ENCODE data around the gene TMPRSS11A.
A peak's percentile ranks its signal among the peaks of the same experiment; 100 is the strongest.

TMPRSS11A gene, protein sequence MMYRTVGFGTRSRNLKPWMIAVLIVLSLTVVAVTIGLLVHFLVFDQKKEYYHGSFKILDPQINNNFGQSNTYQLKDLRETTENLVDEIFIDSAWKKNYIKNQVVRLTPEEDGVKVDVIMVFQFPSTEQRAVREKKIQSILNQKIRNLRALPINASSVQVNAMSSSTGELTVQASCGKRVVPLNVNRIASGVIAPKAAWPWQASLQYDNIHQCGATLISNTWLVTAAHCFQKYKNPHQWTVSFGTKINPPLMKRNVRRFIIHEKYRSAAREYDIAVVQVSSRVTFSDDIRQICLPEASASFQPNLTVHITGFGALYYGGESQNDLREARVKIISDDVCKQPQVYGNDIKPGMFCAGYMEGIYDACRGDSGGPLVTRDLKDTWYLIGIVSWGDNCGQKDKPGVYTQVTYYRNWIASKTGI

DNA sequence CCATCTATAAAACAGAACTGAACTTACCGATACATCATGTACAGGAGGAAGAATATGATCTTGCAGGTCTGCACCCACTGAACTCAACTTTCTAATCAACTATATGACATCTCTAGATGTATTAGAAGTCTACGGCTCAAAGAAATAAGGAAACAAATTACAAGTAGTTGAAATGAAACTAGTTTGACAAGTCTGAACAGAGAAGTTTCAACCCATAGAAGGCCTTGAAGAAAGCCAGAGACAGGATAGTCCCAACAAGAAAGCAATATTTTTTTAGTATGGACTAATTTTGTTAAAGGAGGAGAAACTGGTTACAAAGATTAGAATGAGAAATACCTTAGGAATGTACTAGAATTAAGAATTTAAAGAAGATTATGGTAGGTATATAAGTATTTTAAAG lies at the start of gene TMPRSS11A:
Gene TMPRSS11A, minus strand, starts transcription at position 138 of the 400 bp plus-strand sequence. Its CDS starts 100 bp downstream, at position 38.
- no peak for DNase-seq

DNA sequence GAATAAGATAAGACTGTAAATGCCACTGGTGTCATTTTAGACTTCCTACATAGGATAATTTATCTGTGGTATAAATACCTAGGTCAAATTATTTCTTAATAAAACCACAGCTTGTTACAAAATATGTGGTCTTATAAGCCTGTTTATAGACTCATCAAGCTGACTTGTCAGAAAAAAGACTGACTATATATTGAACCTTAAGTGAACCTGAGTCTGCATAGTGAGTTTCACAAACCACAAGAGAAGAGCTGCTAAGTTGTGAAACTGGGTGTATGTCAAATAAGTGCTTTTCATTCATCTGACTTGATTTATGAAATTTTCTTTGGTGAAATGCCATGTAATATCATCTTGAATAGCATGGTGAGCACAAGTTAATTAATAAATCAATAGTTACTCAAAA lies 48.4 kb upstream of the TMPRSS11A start:
- no peak for DNase-seq

DNA sequence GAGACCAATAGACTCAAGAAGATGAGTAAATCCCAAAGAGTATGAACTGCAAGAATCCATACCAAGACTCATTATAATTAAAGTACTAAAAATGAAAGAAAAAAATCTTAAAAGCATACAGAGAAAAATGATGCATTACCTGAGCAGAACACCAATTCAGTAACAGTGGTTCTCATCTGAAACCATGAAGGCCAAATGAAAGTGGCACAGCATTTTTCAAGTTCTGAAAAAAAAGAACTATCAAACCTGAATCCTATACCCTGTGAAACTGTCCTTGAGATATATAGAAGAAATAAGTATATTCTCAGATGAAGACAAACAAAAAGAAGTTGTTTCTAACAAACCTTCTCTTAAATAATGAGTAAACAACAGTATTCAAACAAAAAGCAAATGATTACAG lies 39.6 kb upstream of the TMPRSS11A start:
- DNase-seq = no peak

DNA sequence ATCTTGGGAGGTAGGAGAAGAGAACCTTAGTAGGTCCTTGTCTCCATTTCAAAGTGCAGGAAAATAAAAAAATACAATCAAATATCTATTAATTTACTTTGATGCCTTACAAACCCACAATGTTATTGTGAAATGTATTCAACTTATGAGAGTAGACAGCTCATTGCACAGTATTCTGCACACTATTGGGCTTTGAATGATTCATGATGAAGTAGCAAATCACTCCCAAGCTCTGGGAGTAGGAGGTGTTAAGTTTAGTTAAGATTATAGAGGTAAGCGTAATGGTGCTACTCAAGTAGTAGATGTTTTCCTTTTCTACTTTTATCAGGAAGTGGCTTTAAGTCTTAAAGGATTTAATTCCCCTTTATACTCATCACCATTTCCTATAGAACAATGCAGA lies 32.8 kb upstream of the TMPRSS11A start:
- DNase-seq = no peak

DNA sequence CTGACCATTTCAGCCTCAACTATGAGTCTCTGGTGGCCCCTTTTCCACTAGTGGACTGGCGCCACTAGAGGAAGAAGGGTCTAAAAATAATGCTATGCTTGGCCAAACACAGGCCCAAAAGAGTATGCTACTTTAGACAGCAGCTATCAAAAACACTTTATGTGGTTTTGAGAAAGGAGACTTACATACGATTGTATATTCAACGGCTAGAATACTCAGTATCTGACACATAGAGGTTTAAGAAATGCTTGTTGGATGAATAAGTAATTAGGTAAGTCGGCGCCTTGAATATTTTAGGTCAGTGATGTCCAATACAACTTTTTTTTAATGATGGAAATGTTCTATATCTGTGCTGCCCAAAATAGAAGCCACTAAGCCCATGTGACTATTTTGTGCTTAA lies 25.7 kb upstream of the TMPRSS11A start:
- DNase-seq = no peak

DNA sequence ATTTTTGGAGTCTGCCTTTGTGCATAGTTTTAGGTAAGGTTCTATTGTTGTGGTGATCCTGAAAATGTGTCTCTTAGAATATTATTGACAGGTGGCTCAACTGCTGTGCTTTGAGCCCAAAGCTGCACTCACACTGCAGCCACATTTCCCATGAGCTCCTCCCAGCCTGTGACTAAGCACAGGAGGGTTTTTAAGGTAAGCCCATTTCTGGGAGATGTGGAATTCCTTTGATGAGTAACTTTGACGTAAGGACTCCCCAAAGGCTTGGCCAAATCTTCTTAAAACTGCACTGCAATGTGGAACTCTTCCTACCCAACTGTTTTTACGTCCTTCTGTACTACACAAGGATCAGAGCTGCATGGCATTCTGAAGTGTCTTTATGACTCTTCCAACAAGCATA lies 20.0 kb upstream of the TMPRSS11A start:
- no peak for DNase-seq

DNA sequence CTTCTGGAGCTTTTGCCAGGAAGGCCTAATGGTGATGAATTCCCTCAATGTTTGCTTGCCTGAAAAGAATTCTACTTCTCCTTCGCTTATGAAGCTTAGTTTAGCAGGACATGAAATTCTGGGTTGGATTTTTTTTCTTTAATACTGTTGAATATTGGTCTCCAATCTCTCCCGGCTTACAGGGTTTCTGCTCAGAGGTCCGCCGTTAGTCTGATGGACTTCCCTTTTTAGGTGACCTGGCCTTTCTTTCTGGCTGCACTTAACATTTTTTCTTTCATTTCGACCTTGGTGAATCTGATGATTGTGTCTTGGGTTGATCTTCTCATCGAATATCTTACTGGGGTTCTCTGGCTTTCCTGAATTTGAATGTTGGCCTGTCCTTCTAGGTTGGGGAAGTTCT lies 17.2 kb upstream of the TMPRSS11A start:
- no peak for DNase-seq

DNA sequence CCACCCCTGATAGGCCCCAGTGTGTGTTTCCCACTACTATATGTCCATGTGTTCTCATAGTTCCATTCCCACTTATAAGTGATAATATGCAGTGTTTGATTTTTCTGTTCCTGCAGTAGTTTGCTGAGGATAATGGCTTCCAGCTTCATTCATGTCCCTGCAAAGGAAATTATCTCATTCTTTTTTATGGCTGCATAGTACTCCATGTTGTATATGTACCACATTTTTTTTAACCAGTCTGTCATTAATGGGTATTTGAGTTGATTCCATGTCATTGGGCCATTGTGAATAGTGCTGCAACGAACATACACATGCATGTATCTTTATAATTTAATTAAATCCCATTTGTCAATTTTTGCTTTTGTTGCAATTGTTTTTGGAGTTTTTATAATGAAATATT lies 10.3 kb upstream of the TMPRSS11A start:
- no peak for DNase-seq

DNA sequence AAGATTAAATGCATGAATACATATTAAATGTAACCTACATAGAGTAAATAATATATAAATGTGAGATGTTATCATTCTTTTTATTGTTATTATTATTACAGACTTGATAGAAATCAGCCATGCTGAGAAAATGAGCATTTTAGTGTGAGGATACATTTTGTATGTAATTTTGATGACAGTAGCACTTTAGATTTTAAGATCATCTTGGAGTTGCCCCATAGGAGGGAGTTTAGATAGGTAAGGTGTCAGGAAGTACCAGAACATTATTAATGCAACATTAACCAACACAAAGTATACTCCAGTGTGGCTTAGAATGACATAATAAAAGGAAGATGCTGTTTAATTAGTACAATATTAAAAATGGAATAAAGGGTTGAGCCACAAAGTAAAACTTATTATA lies 8.4 kb downstream of the TMPRSS11A start:
- DNase-seq = no peak

DNA sequence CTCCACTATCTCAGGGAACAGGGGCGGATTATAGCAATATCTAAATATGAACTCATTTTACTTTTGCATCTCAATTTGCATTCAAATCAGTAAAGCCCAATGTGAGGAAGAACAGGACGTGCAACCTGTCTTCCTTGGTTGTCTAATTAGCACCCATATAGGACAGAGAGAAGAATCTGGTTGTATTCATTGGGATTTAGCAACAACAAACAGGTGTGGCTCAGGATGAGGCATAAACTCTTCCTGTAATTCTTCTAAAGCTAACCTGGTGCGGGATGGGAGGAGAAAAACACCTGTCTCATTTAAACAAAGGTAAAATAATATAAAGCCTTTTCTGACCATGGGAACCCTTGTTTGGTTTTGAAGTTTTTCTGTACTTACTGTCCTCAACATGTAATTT lies 22.2 kb downstream of the TMPRSS11A start:
- no peak for DNase-seq

DNA sequence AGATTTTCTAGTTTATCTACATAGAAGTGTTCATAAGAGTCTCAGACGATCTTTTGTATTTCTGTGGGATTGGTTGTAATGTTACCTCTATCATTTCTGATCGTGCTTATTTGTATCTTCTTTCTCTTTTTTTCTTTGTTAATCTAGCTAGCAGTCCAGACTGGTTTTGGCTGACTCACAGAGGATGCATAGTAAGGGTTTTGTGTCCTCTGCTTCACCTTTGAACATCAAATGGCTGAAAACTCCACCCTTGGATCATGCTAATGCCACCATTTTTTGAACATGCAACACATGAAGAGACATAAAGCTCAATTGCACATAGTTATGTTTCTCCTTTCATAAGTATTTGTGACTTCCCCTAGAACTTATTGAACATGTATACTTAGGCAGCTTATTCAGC lies 22.8 kb downstream of the TMPRSS11A start:
- no peak for DNase-seq

DNA sequence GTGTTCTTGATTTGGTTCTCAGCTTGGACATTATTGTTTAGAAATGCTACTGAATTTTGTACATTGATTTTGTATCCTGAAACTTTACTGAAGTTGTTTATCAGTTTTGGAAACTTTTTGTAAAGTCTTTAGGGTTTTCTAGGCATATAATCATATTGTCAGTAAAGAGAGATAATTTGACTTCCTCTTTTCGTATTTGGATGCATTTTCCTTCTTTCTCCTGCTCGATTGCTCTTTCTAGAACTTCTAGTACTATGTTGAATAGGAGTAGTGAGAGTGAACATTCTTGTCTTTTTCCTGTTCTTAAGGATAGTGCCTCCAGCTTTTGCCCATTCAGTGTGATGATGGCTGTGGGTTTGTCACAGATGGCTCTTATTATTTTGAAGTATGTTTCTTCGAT lies 24.1 kb downstream of the TMPRSS11A start:
- DNase-seq = no peak

DNA sequence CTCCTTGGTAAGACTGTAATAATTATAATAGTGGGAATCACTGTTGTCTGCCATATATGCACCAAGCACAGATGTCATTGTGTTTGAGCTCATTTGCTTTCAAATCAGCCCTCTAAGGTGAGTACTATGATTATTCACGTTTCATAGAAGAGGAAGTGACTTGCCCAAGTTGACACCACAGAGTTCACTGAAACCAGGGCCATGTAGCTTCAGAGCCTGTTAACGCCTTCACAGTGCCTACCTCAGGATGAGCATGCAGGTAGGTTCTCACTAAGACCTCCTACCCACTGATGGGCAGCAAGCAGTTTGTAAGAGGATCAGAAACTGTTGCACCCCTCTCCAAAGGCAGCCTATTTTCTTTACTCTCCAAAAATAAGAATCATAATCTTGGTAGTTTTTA lies 27.4 kb downstream of the TMPRSS11A start:
- no peak for DNase-seq

DNA sequence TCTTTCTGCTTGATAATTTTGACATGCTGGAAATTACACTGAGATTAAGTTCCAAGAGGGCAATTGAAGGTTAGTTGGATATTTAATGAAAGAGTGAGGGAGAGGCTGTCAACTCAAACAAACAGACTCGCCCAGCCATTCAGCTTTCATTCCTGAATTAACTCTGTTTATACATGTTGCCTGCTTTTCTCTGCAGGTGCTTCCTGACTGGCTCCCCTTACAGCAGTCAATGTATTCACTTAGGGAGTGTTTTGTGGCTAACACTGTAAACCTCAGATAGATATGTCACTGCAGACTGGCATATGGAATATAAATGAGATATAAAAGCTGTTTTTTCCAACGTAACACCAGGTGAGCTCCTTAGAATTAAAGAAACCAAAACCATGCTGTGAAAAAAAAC lies 28.7 kb downstream of the TMPRSS11A start:
- no peak for DNase-seq

DNA sequence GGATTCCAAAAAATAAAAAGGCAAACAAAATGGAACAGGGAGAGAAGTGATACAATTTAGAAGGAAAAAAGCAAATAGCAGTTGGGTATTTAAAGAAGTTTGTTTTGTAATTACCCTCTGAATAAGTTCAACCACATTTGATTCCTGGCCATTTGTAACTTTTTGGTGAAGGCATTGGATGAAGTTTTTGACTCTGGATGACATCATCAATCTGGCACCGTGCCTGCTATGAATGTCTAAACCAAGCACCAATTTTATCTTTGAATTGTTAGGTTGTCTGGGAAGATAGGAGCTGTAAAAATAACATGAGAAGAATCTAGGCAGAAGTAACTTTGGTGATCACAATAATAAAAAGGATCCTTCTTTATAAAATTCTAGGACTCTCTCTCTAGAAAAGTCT lies 29.5 kb downstream of the TMPRSS11A start:
- DNase-seq = no peak

DNA sequence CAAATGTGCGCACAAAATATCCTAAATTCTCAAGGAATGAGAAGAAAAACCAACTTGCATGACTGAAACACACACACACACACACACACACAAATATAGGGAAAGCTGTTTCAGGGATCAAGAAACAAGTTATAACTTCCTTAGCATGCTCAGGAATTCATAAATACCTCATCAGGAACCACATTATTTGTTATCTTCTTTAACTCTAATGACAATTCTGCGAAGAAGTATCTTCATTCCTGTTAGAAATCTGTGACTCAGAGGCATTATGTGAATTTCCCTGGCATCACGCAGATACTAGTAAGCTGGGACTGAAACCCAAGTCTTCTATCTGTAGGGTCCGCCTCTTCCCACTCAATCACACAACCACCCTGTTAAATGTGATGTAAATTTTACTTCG lies 30.3 kb downstream of the TMPRSS11A start:
- no peak for DNase-seq

DNA sequence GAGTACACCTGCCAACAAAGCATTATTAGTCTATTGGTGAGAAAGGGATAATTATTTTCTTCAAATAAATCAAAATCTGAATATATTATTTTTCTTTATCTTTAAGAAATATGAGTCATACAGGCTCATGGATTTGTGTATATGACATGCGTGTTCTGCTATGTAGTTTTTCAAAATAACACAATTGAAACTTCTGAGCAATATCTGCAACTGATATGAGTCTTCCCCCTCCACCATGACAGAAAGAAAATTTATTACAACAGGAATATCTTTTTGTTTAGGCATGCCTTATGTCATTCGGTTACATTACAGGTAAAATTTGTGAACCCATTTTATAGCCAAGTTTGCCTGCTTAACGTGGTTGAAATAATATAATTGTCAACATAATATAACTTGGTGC lies 32.0 kb downstream of the TMPRSS11A start:
- no peak for DNase-seq

DNA sequence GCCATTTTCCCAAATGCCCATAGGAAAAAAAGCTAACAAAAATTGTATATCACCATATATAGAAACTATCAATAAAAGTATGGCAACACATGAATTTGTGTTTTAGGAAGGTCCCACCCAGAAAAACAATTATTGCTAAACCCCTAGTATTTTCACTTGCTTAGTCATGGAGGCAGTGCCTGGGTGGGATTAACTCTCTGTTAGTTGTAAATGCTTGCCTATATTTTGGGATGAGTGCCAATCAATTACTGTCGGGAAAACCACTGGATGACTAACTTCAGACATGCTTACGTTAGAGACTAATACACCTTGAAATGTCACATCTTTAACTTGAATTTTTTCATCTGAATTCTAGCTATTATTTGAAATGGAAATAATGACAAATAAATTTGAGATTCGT lies 33.9 kb downstream of the TMPRSS11A start:
- no peak for DNase-seq

DNA sequence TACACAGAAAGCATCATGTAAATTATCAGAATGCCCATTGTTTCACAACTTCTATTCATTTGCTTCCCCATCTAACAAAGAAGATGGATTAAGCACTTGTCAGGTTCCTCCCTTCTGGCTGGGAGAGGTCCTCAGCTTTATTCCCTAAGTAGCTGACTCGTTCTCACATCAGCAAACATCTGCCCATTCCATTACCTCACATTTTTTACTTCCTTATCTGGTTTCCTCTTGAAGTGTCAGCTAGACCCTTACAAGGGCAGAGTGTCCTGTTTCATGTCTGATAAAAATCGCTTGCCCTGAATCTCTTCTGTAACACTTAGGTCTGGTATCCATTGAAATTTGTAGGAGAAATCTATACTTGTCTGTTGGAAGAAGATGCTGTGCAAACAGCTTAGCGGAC lies 34.7 kb downstream of the TMPRSS11A start:
- DNase-seq = peak; percentile 2

DNA sequence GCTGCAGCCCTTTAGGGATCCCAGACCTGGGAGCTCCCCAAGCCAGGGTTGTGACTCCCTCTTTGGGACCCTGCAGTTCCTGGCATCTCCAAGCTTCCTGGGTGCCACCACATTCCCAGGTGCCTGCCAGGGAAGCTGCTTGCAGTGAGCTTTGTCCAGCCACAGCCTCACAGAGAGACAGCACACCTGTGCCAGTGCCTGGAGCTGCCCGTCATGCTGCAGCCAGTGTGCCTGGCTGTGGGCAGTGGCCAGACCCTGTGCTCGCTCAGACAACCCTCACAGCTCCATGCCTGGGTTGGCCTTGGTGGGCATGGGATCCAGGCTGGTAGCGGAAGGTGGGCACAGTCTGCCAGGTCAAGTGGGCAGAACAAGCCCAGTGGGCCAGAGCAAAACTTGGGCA lies 36.0 kb downstream of the TMPRSS11A start:
- DNase-seq = no peak

DNA sequence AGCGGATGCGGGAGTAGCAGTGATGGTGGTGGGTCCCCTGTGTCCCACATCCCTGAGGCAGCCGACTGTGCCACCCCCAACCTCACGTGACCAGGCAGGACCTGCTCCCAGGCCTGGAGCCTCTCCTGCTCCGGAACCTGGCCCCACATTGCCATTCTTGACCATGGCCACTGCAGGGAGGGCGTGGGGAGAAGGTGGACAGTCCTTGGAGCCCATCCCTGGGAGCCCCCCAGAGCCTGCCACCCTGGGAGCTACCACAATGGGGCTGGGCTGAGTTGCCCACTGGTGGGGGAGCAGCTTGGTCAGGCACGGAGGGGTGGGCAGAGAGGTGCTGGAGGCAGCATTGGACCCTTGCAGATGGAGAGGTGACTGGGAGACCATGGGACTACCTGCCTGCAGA lies 36.8 kb downstream of the TMPRSS11A start:
- DNase-seq = no peak

DNA sequence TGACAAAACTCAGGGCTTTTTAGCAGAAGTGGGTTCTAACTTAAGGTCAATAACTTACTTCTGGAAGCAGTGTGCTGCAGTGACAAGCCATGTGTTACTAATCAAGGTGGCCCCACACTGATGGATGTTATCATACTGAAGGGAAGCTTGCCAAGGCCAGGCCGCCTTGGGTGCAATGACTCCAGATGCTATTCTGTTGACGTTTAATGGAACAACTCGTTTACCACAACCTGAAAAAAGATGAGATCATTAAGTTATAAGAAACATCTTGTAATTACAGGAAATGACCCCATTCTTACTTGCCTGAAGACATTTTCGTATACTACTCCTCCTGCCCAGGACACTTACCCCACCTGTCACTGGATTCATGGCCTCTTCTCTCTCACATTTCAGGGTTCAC lies 40.6 kb downstream of the TMPRSS11A start:
- no peak for DNase-seq

DNA sequence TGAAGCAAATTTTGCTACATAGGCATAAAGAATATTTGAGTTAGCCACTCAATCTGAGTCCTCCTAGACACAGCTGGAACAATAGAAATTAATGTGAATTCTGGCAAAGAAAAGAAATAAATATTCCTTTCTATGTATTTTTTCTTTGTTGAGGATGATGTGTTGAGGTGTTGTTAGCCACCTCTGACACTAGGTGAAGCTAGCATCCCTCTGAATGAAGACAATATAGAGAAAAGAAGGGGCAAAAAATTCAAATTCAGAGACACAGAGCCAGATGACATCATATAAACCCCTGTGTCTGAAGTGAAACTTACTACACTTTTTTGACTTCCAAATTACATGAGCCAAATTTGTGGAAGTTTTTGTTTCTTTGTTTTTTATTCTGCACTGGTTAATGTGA lies 44.9 kb downstream of the TMPRSS11A start:
- no peak for DNase-seq

DNA sequence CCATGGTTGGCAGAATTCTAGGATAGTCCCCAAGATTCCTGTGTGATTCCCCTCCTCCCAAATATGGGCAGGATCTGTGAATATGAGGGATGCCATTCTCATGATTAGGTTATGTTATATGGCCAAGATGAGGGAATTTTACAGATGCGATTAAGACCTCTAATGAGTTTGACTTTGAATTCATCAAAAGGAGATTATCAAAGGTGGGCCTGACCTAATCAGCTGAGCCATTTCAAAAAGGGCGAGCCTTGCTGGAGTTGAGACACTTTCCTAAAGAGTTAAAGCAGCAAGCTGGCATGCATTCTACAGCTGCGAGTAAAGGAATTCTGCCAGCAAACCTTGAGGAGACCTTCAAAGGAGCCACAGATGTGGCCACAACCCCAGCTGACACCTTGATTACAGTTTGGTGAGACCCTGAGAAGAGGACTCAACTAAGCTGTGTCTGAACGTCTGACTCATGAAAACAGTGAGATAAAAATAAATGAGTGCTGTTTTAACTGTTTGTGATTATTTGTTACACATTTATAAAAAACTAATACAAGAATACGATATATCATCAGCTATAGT lies 47.8 kb downstream of the TMPRSS11A start:
- no peak for DNase-seq

DNA sequence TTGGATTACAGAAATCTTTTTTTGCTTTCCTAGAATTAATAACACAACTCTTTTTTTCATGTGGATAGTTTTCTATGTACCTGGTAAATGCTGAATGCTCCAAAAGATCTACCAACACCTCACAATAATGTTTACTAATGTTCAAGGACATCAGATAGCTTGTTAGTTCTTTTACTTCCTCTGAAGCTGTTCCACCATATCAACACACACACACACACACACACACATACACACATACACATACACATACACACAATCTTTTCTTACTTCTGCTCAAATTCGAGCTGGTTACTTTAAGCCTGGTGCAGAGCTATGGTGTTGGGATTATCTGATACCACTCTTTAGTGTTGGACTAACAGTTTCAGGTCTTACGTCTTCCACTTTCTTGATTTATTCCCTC lies 51.2 kb downstream of the TMPRSS11A start:
- DNase-seq = no peak

Data from DMS79 (cell line).